HG03135 (cell line): ENCODE results near the gene PCDHB11.
"Not testable (repeated sequence)": the region's sequence is repeated elsewhere in the genome, so short reads cannot be mapped to it uniquely, and the experiment has no call there.

ENCODE experiments used
- ATAC-seq: cut with Tn5 transposase; IDR thresholded peaks from one replicate; pipeline ENCODE4 v1.9.1; 2021; ENCODE audit warnings: mild to moderate bottlenecking, moderate library complexity; ENCODE audit not compliant: unreplicated experiment

The PCDHB11 gene

GRCh38 chr5:141186897-141187512 lies 12.4 kb upstream of the PCDHB11 start, which contains the start of gene PCDHB9:
Gene PCDHB9, plus strand, starts transcription at chr5:141187161. Its CDS starts 158 bp downstream, at chr5:141187319.
- no peak for ATAC-seq

GRCh38 chr5:141188682-141189081 lies 10.7 kb upstream of the PCDHB11 start:
- ATAC-seq: not testable (repeated sequence)

GRCh38 chr5:141189131-141189530 lies 10.3 kb upstream of the PCDHB11 start:
- not testable (repeated sequence) for ATAC-seq

- ATAC-seq: no peak
Measured at GRCh38 chr5:141192110-141192725, 7.2 kb upstream of the PCDHB11 start, which contains the start of gene PCDHB10. Gene PCDHB10, plus strand, starts transcription at chr5:141192353. Its CDS starts 200 bp downstream, at chr5:141192553.

GRCh38 chr5:141194332-141194731 lies 5.1 kb upstream of the PCDHB11 start:
- not testable (repeated sequence) for ATAC-seq

GRCh38 chr5:141196363-141196762 lies 3.1 kb upstream of the PCDHB11 start:
- no peak for ATAC-seq

- ATAC-seq: not testable (repeated sequence)
Measured at GRCh38 chr5:141201126-141201525, 1.7 kb downstream of the PCDHB11 start.

- not testable (repeated sequence) for ATAC-seq
Measured at GRCh38 chr5:141201646-141202045, 2.2 kb downstream of the PCDHB11 start.

GRCh38 chr5:141208478-141208877 lies 9.1 kb downstream of the PCDHB11 start, which contains the start of gene PCDHB12:
Gene PCDHB12, plus strand, starts transcription at chr5:141208719. Its CDS starts 189 bp downstream, at chr5:141208908.
- ATAC-seq: no peak

GRCh38 chr5:141210281-141210680 lies 10.9 kb downstream of the PCDHB11 start:
- ATAC-seq: not testable (repeated sequence)

GRCh38 chr5:141210849-141211248 lies 11.4 kb downstream of the PCDHB11 start:
- not testable (repeated sequence) for ATAC-seq

GRCh38 chr5:141213656-141214339 lies 14.4 kb downstream of the PCDHB11 start, which contains the start of gene PCDHB13:
Gene PCDHB13, plus strand, starts transcription at chr5:141213919. Its CDS starts 205 bp downstream, at chr5:141214124.
- ATAC-seq: not testable (repeated sequence)

GRCh38 chr5:141214583-141214982 lies 15.2 kb downstream of the PCDHB11 start:
- ATAC-seq: not testable (repeated sequence)

- ATAC-seq: not testable (repeated sequence)
Measured at GRCh38 chr5:141215504-141215903, 16.1 kb downstream of the PCDHB11 start.

- not testable (repeated sequence) for ATAC-seq
Measured at GRCh38 chr5:141216035-141216434, 16.6 kb downstream of the PCDHB11 start.

- no peak for ATAC-seq
Measured at GRCh38 chr5:141223112-141223783, 23.8 kb downstream of the PCDHB11 start, which contains the start of gene PCDHB14. Gene PCDHB14, plus strand, starts transcription at chr5:141223343. Its CDS starts 163 bp downstream, at chr5:141223506.

GRCh38 chr5:141224844-141225243 lies 25.4 kb downstream of the PCDHB11 start:
- ATAC-seq: not testable (repeated sequence)

GRCh38 chr5:141225421-141225820 lies 26.0 kb downstream of the PCDHB11 start:
- not testable (repeated sequence) for ATAC-seq

GRCh38 chr5:141234109-141234667 lies 34.8 kb downstream of the PCDHB11 start:
- ATAC-seq: no peak

GRCh38 chr5:141235922-141236321 lies 36.5 kb downstream of the PCDHB11 start:
- not testable (repeated sequence) for ATAC-seq
